GM19351 (cell line): ENCODE data around the gene LRRC45.
"Not testable (repeated sequence)": the region's sequence is repeated elsewhere in the genome, so short reads cannot be mapped to it uniquely, and the experiment has no call there.

ENCODE experiments used
- ATAC-seq: cut with Tn5 transposase; IDR thresholded peaks from one replicate; pipeline ENCODE4 v1.9.1; 2021; ENCODE audit warnings: mild to moderate bottlenecking, moderate library complexity; ENCODE audit not compliant: unreplicated experiment

Gene LRRC45

GRCh38 chr17:82031885-82032627 is 9.0 kb downstream of the LRRC45 start:
- no peak for ATAC-seq

GRCh38 chr17:82033359-82034085 is 10.4 kb downstream of the LRRC45 start:
- ATAC-seq: no peak

- ATAC-seq: no peak
These were observed 11.4 kb downstream of the LRRC45 start for GRCh38 chr17:82034371-82035011.

- no peak for ATAC-seq
These were observed 12.4 kb downstream of the LRRC45 start for GRCh38 chr17:82035488-82035887.

GRCh38 chr17:82035956-82036633 is 13.0 kb downstream of the LRRC45 start:
- no peak for ATAC-seq

- no peak for ATAC-seq
These were observed 13.6 kb downstream of the LRRC45 start for GRCh38 chr17:82036634-82037091.

GRCh38 chr17:82037092-82037888 is 14.2 kb downstream of the LRRC45 start, which contains the start of gene DCXR:
TSS of gene DCXR (minus strand) at chr17:82037697. CDS start at chr17:82037682, 15 bp downstream.
- peak; percentile 88 for ATAC-seq

- no peak for ATAC-seq
These were observed 14.7 kb downstream of the LRRC45 start for GRCh38 chr17:82037889-82038195.

- not testable (repeated sequence) for ATAC-seq
These were observed 15.8 kb downstream of the LRRC45 start for GRCh38 chr17:82038796-82039409.

- ATAC-seq: no peak
These were observed 16.7 kb downstream of the LRRC45 start for GRCh38 chr17:82039695-82040299.

GRCh38 chr17:82041144-82041814 is 18.2 kb downstream of the LRRC45 start:
- ATAC-seq: no peak

- no peak for ATAC-seq
These were observed 19.5 kb downstream of the LRRC45 start for GRCh38 chr17:82042649-82043048.

GRCh38 chr17:82043507-82043906 is 20.4 kb downstream of the LRRC45 start:
- no peak for ATAC-seq

- ATAC-seq: no peak
These were observed 22.9 kb downstream of the LRRC45 start for GRCh38 chr17:82045936-82046484.

- no peak for ATAC-seq
These were observed 23.8 kb downstream of the LRRC45 start for GRCh38 chr17:82046903-82047302.

- no peak for ATAC-seq
These were observed 24.3 kb downstream of the LRRC45 start for GRCh38 chr17:82047379-82047778.

- no peak for ATAC-seq
These were observed 24.9 kb downstream of the LRRC45 start for GRCh38 chr17:82047914-82048570.

GRCh38 chr17:82048571-82048971 is 25.5 kb downstream of the LRRC45 start:
- ATAC-seq: no peak
